ENCODE data around the gene ASS1.

DNA sequence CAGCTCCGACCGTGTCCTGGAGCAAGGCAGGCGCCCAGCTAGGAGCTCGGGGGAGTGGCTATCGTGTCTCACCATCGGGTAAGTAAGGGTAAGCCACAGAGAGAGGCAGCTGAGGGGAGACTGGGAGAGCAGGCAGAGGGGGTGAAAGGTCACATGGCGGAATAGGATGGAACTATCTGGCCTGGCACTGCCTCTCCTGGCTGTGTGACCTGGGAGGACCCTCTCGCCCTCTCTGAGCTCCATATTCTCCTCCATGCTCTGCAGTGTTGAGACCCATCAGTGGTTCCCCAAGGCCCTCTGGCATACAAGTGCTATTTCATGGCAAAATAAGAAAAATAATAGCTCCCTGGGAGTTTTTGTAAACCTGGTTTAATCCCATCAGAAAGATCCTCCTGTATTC is 43.9 kb upstream of the ASS1 start:
- TF ChIP-seq, protein P1, sequence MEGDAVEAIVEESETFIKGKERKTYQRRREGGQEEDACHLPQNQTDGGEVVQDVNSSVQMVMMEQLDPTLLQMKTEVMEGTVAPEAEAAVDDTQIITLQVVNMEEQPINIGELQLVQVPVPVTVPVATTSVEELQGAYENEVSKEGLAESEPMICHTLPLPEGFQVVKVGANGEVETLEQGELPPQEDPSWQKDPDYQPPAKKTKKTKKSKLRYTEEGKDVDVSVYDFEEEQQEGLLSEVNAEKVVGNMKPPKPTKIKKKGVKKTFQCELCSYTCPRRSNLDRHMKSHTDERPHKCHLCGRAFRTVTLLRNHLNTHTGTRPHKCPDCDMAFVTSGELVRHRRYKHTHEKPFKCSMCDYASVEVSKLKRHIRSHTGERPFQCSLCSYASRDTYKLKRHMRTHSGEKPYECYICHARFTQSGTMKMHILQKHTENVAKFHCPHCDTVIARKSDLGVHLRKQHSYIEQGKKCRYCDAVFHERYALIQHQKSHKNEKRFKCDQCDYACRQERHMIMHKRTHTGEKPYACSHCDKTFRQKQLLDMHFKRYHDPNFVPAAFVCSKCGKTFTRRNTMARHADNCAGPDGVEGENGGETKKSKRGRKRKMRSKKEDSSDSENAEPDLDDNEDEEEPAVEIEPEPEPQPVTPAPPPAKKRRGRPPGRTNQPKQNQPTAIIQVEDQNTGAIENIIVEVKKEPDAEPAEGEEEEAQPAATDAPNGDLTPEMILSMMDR (IDR thresholded peaks at IDR 0.05), result no peak
- no peak for TF ChIP-seq POLR2A (IDR thresholded peaks at IDR 0.05)
